ENCODE results near the gene THRA.
A peak's percentile ranks its signal among the peaks of the same experiment; 100 is the strongest.

The THRA gene

GRCh38 chr17:40064971-40065768 is 2.4 kb downstream of the THRA start:
- DNase-seq: peak; percentile 81

GRCh38 chr17:40065769-40066510 is 3.2 kb downstream of the THRA start:
- DNase-seq: no peak

- no peak for DNase-seq
Observed at GRCh38 chr17:40067710-40068109, 4.9 kb downstream of the THRA start.

- no peak for DNase-seq
Observed at GRCh38 chr17:40068129-40068581, 5.4 kb downstream of the THRA start.

GRCh38 chr17:40068584-40068916 is 5.8 kb downstream of the THRA start:
- DNase-seq: no peak

GRCh38 chr17:40068917-40069750 is 6.4 kb downstream of the THRA start:
- DNase-seq: peak; percentile 94

GRCh38 chr17:40069751-40070708 is 7.3 kb downstream of the THRA start:
- DNase-seq: no peak

GRCh38 chr17:40070709-40071312 is 8.0 kb downstream of the THRA start:
- no peak for DNase-seq

GRCh38 chr17:40071313-40072039 is 8.7 kb downstream of the THRA start:
- no peak for DNase-seq

- peak; percentile 81 for DNase-seq
Observed at GRCh38 chr17:40072040-40072734, 9.4 kb downstream of the THRA start.

- DNase-seq: no peak
Observed at GRCh38 chr17:40072735-40073346, 10.1 kb downstream of the THRA start.

- DNase-seq: no peak
Observed at GRCh38 chr17:40073454-40074174, 10.8 kb downstream of the THRA start.

GRCh38 chr17:40074175-40074512 is 11.4 kb downstream of the THRA start:
- DNase-seq: no peak

- no peak for DNase-seq
Observed at GRCh38 chr17:40074871-40075200, 12.1 kb downstream of the THRA start.

- no peak for DNase-seq
Observed at GRCh38 chr17:40075201-40075941, 12.6 kb downstream of the THRA start.

GRCh38 chr17:40075942-40076498 is 13.3 kb downstream of the THRA start:
- peak; percentile 25 for DNase-seq

- no peak for DNase-seq
Observed at GRCh38 chr17:40076591-40076990, 13.8 kb downstream of the THRA start.

- DNase-seq: no peak
Observed at GRCh38 chr17:40079545-40079944, 16.8 kb downstream of the THRA start.

All from femur (tissue), 1 donor.